Neural progenitor cell (in vitro differentiated cells): ENCODE results near the gene AMPH. TPM values are rescaled to one million over a fixed set of nuclear protein-coding genes. Genes with fewer than 3 reads are reported as not detected.
"Not testable (repeated sequence)": the region's sequence is repeated elsewhere in the genome, so short reads cannot be mapped to it uniquely, and the experiment has no call there.

ENCODE experiments used
- DNase-seq: peaks from one replicate; pipeline ENCODE4 v3.0.0-alpha.2; 2016; ENCODE audit warnings: low spot score
- H2AFZ ChIP-seq: fragments of 200-600 bp; sonication (generic); replicated peaks from 2 replicates; pipeline ENCODE4 v1.6.1; 2016; ENCODE audit warnings: antibody characterized with exemption
- H3F3A ChIP-seq: fragments of 200-600 bp; sonication (generic); 2 replicates; pipeline ENCODE4 v1.6.1; 2016; ENCODE audit warnings: antibody characterized with exemption, low read depth
- H3K27ac ChIP-seq: fragments of 200-600 bp; sonication (generic); 2 replicates; pipeline ENCODE4 v1.5.1; 2016; ENCODE audit warnings: mild to moderate bottlenecking
- H3K27me3 ChIP-seq: fragments of 200-600 bp; sonication (generic); 2 replicates; pipeline ENCODE4 v1.6.1; 2016; ENCODE audit warnings: mild to moderate bottlenecking, moderate library complexity
- H3K36me3 ChIP-seq: fragments of 200-600 bp; sonication (generic); 2 replicates; pipeline ENCODE4 v1.5.1; 2016
- H3K4me1 ChIP-seq: fragments of 200-600 bp; sonication (generic); 2 replicates; pipeline ENCODE4 v1.6.1; 2016; ENCODE audit warnings: mixed run types
- H3K4me2 ChIP-seq: fragments of 200-600 bp; sonication (generic); 2 replicates; pipeline ENCODE4 v1.6.1; 2016
- H3K4me3 ChIP-seq: fragments of 200-600 bp; sonication (generic); 2 replicates; pipeline ENCODE4 v1.5.1; 2016
- H3K79me2 ChIP-seq: fragments of 200-600 bp; sonication (generic); 2 replicates; pipeline ENCODE4 v1.6.1; 2016; ENCODE audit warnings: low read depth
- H3K9ac ChIP-seq: fragments of 200-600 bp; sonication (generic); 2 replicates; pipeline ENCODE4 v1.6.1; 2016
- H3K9me3 ChIP-seq: fragments of 200-600 bp; sonication (generic); 2 replicates; pipeline ENCODE4 v1.5.1; 2016; ENCODE audit warnings: low read depth
- H4K20me1 ChIP-seq: fragments of 200-600 bp; sonication (generic); 2 replicates; pipeline ENCODE4 v1.6.1; 2016; ENCODE audit warnings: low read depth
- H3K27ac Mint-ChIP-seq: 3 replicates; pipeline ENCODE4 v1.8.0; 2021; ENCODE audit warnings: mixed read lengths
- H3K27me3 Mint-ChIP-seq: 2 replicates; pipeline ENCODE4 v1.8.0; 2022; ENCODE audit warnings: low read depth, mild to moderate bottlenecking, inconsistent platforms, moderate library complexity, mixed read lengths; ENCODE audit not compliant: insufficient read depth
- H3K36me3 Mint-ChIP-seq: 3 replicates; pipeline ENCODE4 v1.8.0; 2021; ENCODE audit warnings: mixed read lengths
- H3K4me1 Mint-ChIP-seq: 3 replicates; pipeline ENCODE4 v1.8.0; 2021; ENCODE audit warnings: mixed read lengths
- H3K4me3 Mint-ChIP-seq: 3 replicates; pipeline ENCODE4 v1.8.0; 2021; ENCODE audit warnings: mild to moderate bottlenecking, moderate library complexity, mixed read lengths
- H3K9me3 Mint-ChIP-seq: 3 replicates; pipeline ENCODE4 v1.8.0; 2020; ENCODE audit warnings: mixed read lengths
- EZH2 ChIP-seq: fragments of 200-600 bp; sonication (generic); IDR thresholded peaks from 2 replicates; pipeline ENCODE4 v1.6.1; 2017; ENCODE audit warnings: antibody characterized with exemption, mild to moderate bottlenecking, moderate library complexity
- EZH2phosphoT487 ChIP-seq: fragments of 200-600 bp; sonication (generic); IDR thresholded peaks from 2 replicates; pipeline ENCODE4 v1.6.1; 2017; ENCODE audit warnings: antibody characterized with exemption
- total RNA-seq: library from RNA; depleted of rRNA; stranded (reverse); fragments of >200 nt; gene quantifications from 2 replicates; pipeline ENCODE4 v1.2.3, GENCODE V29; 2015; ENCODE audit warnings: low replicate concordance
- TF ChIP-seq, protein P1 (sequence below): fragments of 200-600 bp; sonication (generic); IDR thresholded peaks from 2 replicates; pipeline ENCODE4 v1.5.1; 2017; ENCODE audit warnings: antibody characterized with exemption, mild to moderate bottlenecking

The AMPH gene
- total RNA-seq, 1 donor from 2014 or later, result 21.2 TPM

- TF ChIP-seq, protein P1, sequence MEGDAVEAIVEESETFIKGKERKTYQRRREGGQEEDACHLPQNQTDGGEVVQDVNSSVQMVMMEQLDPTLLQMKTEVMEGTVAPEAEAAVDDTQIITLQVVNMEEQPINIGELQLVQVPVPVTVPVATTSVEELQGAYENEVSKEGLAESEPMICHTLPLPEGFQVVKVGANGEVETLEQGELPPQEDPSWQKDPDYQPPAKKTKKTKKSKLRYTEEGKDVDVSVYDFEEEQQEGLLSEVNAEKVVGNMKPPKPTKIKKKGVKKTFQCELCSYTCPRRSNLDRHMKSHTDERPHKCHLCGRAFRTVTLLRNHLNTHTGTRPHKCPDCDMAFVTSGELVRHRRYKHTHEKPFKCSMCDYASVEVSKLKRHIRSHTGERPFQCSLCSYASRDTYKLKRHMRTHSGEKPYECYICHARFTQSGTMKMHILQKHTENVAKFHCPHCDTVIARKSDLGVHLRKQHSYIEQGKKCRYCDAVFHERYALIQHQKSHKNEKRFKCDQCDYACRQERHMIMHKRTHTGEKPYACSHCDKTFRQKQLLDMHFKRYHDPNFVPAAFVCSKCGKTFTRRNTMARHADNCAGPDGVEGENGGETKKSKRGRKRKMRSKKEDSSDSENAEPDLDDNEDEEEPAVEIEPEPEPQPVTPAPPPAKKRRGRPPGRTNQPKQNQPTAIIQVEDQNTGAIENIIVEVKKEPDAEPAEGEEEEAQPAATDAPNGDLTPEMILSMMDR, result no peak
- no peak for TF ChIP-seq EZH2phosphoT487
- H3K4me3 ChIP-seq, result no peak overlapping the region
- no peak overlapping the region for H3K27ac Mint-ChIP-seq
These were observed 291.0 kb downstream of the AMPH start for GRCh38 chr7:38339953-38340819.

DNA sequence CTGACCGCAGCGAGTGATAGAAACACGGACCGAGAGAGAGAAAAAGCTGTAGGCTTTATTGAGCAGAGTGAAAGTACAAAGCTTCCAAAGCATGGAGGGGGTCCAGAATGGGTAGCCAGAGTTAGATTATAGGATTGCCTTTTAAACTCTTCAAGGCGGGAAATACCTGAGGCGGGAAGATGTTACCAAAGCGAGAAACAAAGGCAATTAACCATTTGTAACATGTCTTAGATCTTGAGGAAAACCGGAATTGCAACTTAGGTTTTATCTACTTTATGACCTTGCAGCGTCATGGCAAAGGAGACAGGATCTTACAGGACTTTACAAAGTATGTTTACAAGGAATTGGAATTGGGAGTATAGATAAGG, 295.0 kb downstream of the AMPH start:
- H3K27me3 ChIP-seq, H3K4me3 ChIP-seq, H3K36me3 Mint-ChIP-seq, H3K36me3 ChIP-seq, H3K27ac ChIP-seq, H3F3A ChIP-seq, H3K9me3 Mint-ChIP-seq, DNase-seq, H3K79me2 ChIP-seq, H3K9me3 ChIP-seq, H3K27ac Mint-ChIP-seq, H3K4me2 ChIP-seq, H3K9ac ChIP-seq, H3K4me3 Mint-ChIP-seq, H3K4me1 ChIP-seq, H4K20me1 ChIP-seq: not testable (repeated sequence)
- Mint-ChIP-seq H3K4me1 (peaks cover 10% of the 10 kb centered on the region), H3K27me3 (peaks cover 11% of the 10 kb centered on the region)
- peak overlapping the region; percentile 74 for H2AFZ ChIP-seq

More at GRCh38 chr7:38339953-38340819, 291.0 kb downstream of the AMPH start:
- Mint-ChIP-seq H3K4me1 (no peaks in the 10 kb centered on the region), H3K27me3 (peaks cover 4% of the 10 kb centered on the region), H3K4me3 (no peak overlapping the region), H3K9me3 (no peaks in the 10 kb centered on the region), H3K36me3 (no peaks in the 10 kb centered on the region)
- H3K4me2 ChIP-seq, result no peak overlapping the region
- no peak overlapping the region for H3K27ac ChIP-seq
- no peaks in the 10 kb centered on the region for H3F3A ChIP-seq
- H3K9ac ChIP-seq, result no peak overlapping the region
- H3K4me1 ChIP-seq, result no peaks in the 10 kb centered on the region
- H3K79me2 ChIP-seq, result no peaks in the 10 kb centered on the region
- peak overlapping the region; percentile 26 for H2AFZ ChIP-seq
- no peaks in the 10 kb centered on the region for H3K9me3 ChIP-seq
- no peaks in the 10 kb centered on the region for H4K20me1 ChIP-seq
- no peaks in the 10 kb centered on the region for H3K36me3 ChIP-seq
- no peaks in the 10 kb centered on the region for H3K27me3 ChIP-seq
- DNase-seq, result no peak

- Histone ChIP-seq H2AFZ (peak overlapping the region; percentile 74), H3K4me1 (peaks cover 6% of the 10 kb centered on the region), H3F3A (no peaks in the 10 kb centered on the region), H3K36me3 (no peaks in the 10 kb centered on the region), H3K4me2 (no peak overlapping the region), H3K27ac (no peak overlapping the region), H3K79me2 (no peaks in the 10 kb centered on the region), H3K9me3 (no peaks in the 10 kb centered on the region), H4K20me1 (no peaks in the 10 kb centered on the region), H3K9ac (no peak overlapping the region), H3K4me3 (no peak overlapping the region), H3K27me3 (no peaks in the 10 kb centered on the region)
- no peaks in the 10 kb centered on the region for H3K36me3 Mint-ChIP-seq
- H3K4me3 Mint-ChIP-seq, result no peak overlapping the region
- H3K27me3 Mint-ChIP-seq, result peaks cover 11% of the 10 kb centered on the region
- H3K27ac Mint-ChIP-seq, result no peak overlapping the region
- no peak for TF ChIP-seq EZH2
- TF ChIP-seq, protein P1, result peak; percentile 94
- peak; percentile 92 for DNase-seq
- no peaks in the 10 kb centered on the region for H3K9me3 Mint-ChIP-seq
- peaks cover 10% of the 10 kb centered on the region for H3K4me1 Mint-ChIP-seq
These were observed 295.6 kb downstream of the AMPH start for GRCh38 chr7:38335492-38336147.

DNA sequence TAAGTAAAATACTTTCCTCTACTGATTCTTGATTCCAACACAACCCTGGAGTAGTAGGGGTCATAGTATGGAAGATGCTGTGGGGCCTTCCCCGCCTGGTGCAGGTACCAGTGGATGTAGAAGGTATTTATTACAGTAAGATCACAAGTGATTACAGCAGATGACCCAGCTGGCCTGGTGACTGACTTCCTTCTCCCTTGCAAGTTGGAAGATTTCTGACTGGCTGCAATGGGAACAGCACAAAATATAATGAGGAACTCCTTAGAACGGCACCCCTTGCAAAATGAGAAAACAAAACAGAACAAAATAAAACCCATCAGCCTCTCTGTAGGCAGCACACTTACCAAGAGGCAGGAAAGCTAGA, 296.1 kb downstream of the AMPH start:
- TF ChIP-seq EZH2 (no peak), EZH2phosphoT487 (no peak)
- TF ChIP-seq, protein P1, result no peak
- Histone ChIP-seq H3K9me3 (no peaks in the 10 kb centered on the region), H3K36me3 (no peaks in the 10 kb centered on the region), H2AFZ (peak overlapping the region; percentile 74), H3K4me3 (no peak overlapping the region), H3K27me3 (no peaks in the 10 kb centered on the region), H3K27ac (no peak overlapping the region), H3F3A (no peaks in the 10 kb centered on the region), H4K20me1 (no peaks in the 10 kb centered on the region), H3K9ac (no peak overlapping the region), H3K79me2 (no peaks in the 10 kb centered on the region), H3K4me1 (peaks cover 6% of the 10 kb centered on the region), H3K4me2 (no peak overlapping the region)
- Mint-ChIP-seq H3K4me1 (peaks cover 10% of the 10 kb centered on the region), H3K27me3 (peaks cover 11% of the 10 kb centered on the region), H3K36me3 (no peaks in the 10 kb centered on the region), H3K27ac (no peak overlapping the region), H3K4me3 (no peak overlapping the region), H3K9me3 (no peaks in the 10 kb centered on the region)
- DNase-seq, result no peak
